Fibroblast of pulmonary artery (primary cell): Measurements from ENCODE around the gene ASPRV1.

Experiments used
- DNase-seq: peaks from one replicate; pipeline ENCODE4 v3.0.0-alpha.2; 2010; ENCODE audit warnings: low read depth
- H3K4me3 ChIP-seq: replicated peaks from 2 replicates; pipeline ENCODE4 v1.5.1; 2011; ENCODE audit warnings: low read depth, mild to moderate bottlenecking, control low read depth, low read length, moderate library complexity
- TF ChIP-seq, protein P1 (sequence below): IDR thresholded peaks from 2 replicates; pipeline ENCODE4 v1.5.1; 2011; ENCODE audit warnings: mild to moderate bottlenecking, control low read depth, low read length, inconsistent platforms; ENCODE audit errors: missing control alignments

The ASPRV1 gene

DNA sequence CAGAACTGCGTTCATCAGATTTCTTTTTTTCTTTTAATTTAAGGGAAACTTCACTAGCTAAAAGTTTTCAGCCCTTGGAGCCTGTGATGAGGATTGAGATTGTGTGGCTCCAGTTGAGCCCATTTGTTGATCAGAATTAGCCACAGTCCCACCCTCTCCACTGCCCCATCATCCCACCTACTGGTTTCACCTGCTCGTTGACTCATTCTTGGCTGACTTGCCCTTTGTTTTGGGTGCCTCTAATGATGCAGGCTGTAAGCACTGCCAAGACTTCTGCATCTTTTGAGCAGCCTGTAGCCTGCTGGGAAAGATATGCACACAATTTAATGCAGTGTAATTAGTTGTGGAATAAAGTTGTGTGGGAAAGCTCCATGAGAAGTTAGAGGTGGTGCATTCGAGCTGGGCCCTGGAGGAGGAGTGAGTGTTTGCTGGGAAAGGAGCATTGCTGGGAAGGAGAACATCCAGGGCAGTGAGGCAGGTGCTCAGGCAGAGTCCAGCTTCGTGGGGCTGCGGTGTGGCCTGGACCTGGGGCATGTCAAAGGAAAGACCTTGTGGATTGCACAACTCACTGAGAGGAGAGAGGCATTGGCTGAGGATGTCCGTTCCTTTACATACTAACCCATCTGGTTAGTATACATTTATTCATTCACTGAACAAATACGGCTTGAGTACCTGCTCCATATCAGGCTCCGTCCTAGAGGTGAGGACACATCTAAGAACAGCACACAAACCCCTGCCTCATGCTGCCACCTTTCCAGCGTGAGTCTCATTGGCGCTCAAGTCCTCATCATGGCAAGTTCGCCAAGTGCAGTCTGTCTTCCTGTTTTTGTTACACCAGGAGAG is 18.2 kb downstream of the ASPRV1 start:
- no peak for DNase-seq
- no peak overlapping the region for H3K4me3 ChIP-seq
- TF ChIP-seq, protein P1, sequence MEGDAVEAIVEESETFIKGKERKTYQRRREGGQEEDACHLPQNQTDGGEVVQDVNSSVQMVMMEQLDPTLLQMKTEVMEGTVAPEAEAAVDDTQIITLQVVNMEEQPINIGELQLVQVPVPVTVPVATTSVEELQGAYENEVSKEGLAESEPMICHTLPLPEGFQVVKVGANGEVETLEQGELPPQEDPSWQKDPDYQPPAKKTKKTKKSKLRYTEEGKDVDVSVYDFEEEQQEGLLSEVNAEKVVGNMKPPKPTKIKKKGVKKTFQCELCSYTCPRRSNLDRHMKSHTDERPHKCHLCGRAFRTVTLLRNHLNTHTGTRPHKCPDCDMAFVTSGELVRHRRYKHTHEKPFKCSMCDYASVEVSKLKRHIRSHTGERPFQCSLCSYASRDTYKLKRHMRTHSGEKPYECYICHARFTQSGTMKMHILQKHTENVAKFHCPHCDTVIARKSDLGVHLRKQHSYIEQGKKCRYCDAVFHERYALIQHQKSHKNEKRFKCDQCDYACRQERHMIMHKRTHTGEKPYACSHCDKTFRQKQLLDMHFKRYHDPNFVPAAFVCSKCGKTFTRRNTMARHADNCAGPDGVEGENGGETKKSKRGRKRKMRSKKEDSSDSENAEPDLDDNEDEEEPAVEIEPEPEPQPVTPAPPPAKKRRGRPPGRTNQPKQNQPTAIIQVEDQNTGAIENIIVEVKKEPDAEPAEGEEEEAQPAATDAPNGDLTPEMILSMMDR = no peak

DNA sequence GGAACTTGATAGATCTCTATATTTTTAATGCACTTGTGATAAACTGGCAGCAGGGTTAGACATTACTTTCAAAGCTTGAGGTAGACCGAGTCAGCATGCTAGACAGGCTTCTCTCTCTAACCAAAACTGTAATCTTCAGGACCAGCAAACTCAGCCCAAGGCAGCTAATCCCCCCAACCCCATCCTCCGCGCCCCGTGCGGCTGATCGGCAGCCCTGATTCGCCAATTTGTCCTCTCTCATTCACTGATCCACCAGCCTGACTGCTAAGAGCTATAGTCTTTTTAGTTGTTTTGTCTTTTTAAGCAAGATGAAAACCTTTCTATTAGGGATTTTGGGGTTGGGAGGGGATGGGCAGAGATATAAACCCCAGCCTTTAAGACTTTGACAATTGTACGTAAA is 20.7 kb downstream of the ASPRV1 start:
- H3K4me3 ChIP-seq = no peak overlapping the region
- no peak for DNase-seq
- TF ChIP-seq, protein P1 = no peak

DNA sequence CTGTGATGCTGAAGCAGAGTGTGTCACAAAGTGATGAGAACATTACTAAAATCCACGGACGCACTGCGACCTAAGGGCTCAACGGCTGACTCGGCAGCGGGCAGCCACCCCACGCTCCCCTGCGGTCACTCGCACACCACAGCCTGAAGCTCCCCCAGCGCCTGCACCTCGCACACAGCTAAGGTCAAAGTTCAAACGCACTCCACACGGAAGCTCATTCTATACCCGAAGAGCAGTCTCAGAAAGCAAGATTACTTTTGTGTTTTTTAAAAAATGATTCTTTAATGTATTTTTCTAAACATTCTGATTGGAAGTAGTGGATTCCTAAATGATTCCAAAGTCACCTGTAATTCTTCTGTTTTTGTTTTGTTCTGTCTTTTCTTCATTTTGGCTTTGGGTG is 21.7 kb downstream of the ASPRV1 start:
- TF ChIP-seq, protein P1 = no peak
- no peak for DNase-seq
- H3K4me3 ChIP-seq = no peak overlapping the region

DNA sequence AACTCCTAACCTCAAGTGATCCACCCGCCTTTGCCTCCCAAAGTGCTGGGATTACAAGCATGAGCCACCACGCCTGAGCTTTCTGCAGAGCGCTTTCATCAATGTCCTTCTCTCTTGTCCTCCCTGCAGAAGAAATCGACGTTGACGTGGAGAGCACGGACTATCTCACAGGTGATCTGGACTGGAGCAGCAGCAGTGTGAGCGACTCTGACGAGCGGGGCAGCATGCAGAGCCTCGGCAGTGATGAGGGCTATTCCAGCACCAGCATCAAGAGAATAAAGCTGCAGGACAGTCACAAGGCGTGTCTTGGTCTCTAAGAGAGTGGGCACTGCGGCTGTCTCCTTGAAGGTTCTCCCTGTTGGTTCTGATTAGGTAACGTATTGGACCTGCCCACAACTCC is 23.5 kb downstream of the ASPRV1 start:
- no peak for DNase-seq
- no peak overlapping the region for H3K4me3 ChIP-seq
- TF ChIP-seq, protein P1 = no peak

DNA sequence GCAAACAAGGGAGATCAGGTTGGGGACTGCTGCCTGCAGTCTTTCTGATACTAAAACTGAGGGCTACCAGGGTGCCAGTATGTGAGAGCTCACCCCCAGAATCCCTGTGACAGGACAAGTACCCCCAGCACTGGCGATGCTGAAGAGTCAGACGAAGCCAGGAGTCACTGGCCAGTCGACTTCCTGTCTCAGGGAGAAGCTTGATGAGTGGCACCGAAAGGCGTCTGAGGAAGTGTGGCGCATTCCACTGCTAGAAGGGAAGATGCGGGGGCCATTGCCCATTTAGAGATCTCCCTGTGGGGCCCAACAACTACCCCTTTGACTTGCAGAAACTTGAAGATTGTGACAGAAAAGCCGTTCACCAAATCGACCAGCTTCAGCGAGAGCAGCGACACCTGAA is 24.5 kb downstream of the ASPRV1 start:
- DNase-seq = no peak
- no peak overlapping the region for H3K4me3 ChIP-seq
- TF ChIP-seq, protein P1 = no peak

DNA sequence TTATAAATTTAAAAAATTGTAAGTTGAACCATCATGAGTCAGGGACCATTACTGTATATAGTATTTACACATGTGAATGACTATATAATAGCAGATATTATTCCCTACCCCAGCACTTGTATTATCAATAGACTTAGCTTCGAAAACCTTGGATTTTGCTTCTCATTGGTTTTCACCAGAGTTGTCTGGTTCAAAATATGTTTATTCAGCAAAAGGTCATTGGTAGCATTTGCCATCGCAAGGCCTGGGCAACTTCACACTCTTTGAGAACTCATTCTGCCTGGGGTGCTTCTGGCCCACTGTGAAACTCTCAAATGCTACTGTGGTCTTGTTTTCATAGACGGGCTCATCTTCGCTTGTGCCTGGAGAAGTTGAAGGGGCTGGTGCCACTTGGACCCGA is 26.4 kb downstream of the ASPRV1 start:
- no peak overlapping the region for H3K4me3 ChIP-seq
- TF ChIP-seq, protein P1 = no peak
- DNase-seq = no peak

DNA sequence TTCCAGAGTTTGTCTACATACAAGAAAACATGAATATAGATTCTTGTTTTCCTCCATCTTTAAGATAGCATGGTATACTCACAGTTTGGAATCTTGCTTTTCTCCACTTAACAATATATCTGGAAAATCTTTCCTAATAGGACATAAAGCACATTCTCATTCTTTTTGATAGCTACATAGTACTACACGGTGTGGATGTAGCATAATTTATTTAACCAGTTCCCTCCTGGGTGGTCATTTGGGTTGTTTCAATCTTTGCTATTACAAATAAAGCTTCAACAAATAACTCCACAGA is 26.9 kb downstream of the ASPRV1 start:
- DNase-seq = no peak
- H3K4me3 ChIP-seq = no peak overlapping the region
- TF ChIP-seq, protein P1 = no peak
